Tibial artery (tissue), 4 donors: ENCODE measurements around the gene TBC1D10A.

ENCODE experiments used
- DNase-seq, 2 donors: peaks; one replicate each; pipeline ENCODE4 v3.0.0-alpha.2; 2019
- H3K27ac ChIP-seq, 2 donors: fragments of 200-600 bp; sonication (generic) in 1 of 2; 1 replicate in 1 of 2; 2 replicates in 1 of 2; pipeline ENCODE4 v1.5.1; 2018 to 2019; ENCODE audit warnings: mild to moderate bottlenecking in 1 of 2
- H3K27me3 ChIP-seq, 2 donors: fragments of 200-600 bp; sonication (generic) in 1 of 2; one replicate each; pipeline versions ENCODE4 v1.5.1 to v1.6.0; 2016 to 2019
- H3K36me3 ChIP-seq, 3 donors: fragments of 200-600 bp; sonication (generic) in 2 of 3; one replicate each; pipeline ENCODE4 v1.5.1; 2016 to 2019; ENCODE audit warnings: mild to moderate bottlenecking in 2 of 3
- H3K4me1 ChIP-seq, 4 donors: fragments of 200-600 bp; sonication (generic) in 2 of 4; 1 replicate in 3 of 4; 2 replicates in 1 of 4; pipeline ENCODE4 v1.5.1; 2016 to 2019
- H3K4me3 ChIP-seq, 2 donors: fragments of 200-600 bp; sonication (generic) in 1 of 2; 1 replicate in 1 of 2; 2 replicates in 1 of 2; pipeline ENCODE4 v1.5.1; 2018 to 2019; ENCODE audit warnings: mild to moderate bottlenecking in 2 of 2
- H3K9me3 ChIP-seq, 3 donors: fragments of 200-600 bp; sonication (generic) in 1 of 3; one replicate each; pipeline ENCODE4 v1.5.1; 2016 to 2019
- CTCF ChIP-seq, 2 experiments: fragments of 200-600 bp in 1 of 2; fragments of 450-650 bp in 1 of 2; IDR thresholded peaks; one replicate each; pipeline ENCODE4 v1.5.1; 2017 to 2019; ENCODE audit warnings: antibody characterized with exemption in 2 of 2, mild to moderate bottlenecking in 1 of 2, moderate library complexity in 1 of 2
- intact Hi-C: fragments of 100-400 bp; cut with DNase I; formaldehyde crosslinking; loops from one replicate; pipeline ENCODE4 v1.15.0; 2023; ENCODE audit warnings: low total_unique reads

The TBC1D10A gene

GRCh38 chr22:30371321-30371720, 44.6 kb upstream of the TBC1D10A start:
- H3K36me3 ChIP-seq, result peaks cover 0 to 6% (median 0%) of the 10 kb centered on the region in 3 donors

GRCh38 chr22:30370641-30371230, 44.0 kb upstream of the TBC1D10A start:
- Histone ChIP-seq H3K4me1 (no peaks in the 10 kb centered on the region), H3K4me3 (no peak overlapping the region), H3K27ac (no peak overlapping the region), H3K27me3 (no peaks in the 10 kb centered on the region), H3K9me3 (no peaks in the 10 kb centered on the region), H3K36me3 (peaks cover 0 to 10% (median 0%) of the 10 kb centered on the region in 3 donors)
- intact Hi-C loops, result no loop called here
- DNase-seq, result no peak
- TF ChIP-seq CTCF (IDR thresholded peaks at IDR 0.05), result no peak

More at GRCh38 chr22:30371321-30371720, 44.6 kb upstream of the TBC1D10A start:
- no peaks in the 10 kb centered on the region for H3K9me3 ChIP-seq
- intact Hi-C loops, result no loop called here
- H3K4me3 ChIP-seq, result no peak overlapping the region
- H3K27me3 ChIP-seq, result no peaks in the 10 kb centered on the region
- no peak overlapping the region for H3K27ac ChIP-seq
- H3K4me1 ChIP-seq, result no peaks in the 10 kb centered on the region
- DNase-seq, result no peak
- no peak for TF ChIP-seq CTCF (IDR thresholded peaks at IDR 0.05)

GRCh38 chr22:30368420-30368819, 41.7 kb upstream of the TBC1D10A start:
- intact Hi-C loops, result no loop called here
- peaks cover 0 to 10% (median 0%) of the 10 kb centered on the region in 3 donors for H3K36me3 ChIP-seq
- TF ChIP-seq CTCF (IDR thresholded peaks at IDR 0.05), result no peak
- no peaks in the 10 kb centered on the region for H3K27me3 ChIP-seq
- no peak for DNase-seq
- no peaks in the 10 kb centered on the region for H3K4me1 ChIP-seq
- no peak overlapping the region for H3K4me3 ChIP-seq
- no peak overlapping the region for H3K27ac ChIP-seq
- no peaks in the 10 kb centered on the region for H3K9me3 ChIP-seq

GRCh38 chr22:30365891-30366290, 39.1 kb upstream of the TBC1D10A start:
- DNase-seq, result no peak
- peaks cover 0 to 15% (median 0%) of the 10 kb centered on the region in 3 donors for H3K36me3 ChIP-seq
- no peaks in the 10 kb centered on the region for H3K9me3 ChIP-seq
- H3K27ac ChIP-seq, result no peak overlapping the region
- H3K27me3 ChIP-seq, result no peaks in the 10 kb centered on the region
- no peaks in the 10 kb centered on the region for H3K4me1 ChIP-seq
- intact Hi-C loops, result no loop called here
- TF ChIP-seq CTCF (IDR thresholded peaks at IDR 0.05), result no peak
- H3K4me3 ChIP-seq, result no peak overlapping the region

- intact Hi-C loops, result no loop called here
- H3K4me3 ChIP-seq, result no peak overlapping the region
- peaks cover 0 to 15% (median 0%) of the 10 kb centered on the region in 3 donors for H3K36me3 ChIP-seq
- no peaks in the 10 kb centered on the region for H3K9me3 ChIP-seq
- no peak for TF ChIP-seq CTCF (IDR thresholded peaks at IDR 0.05)
- H3K4me1 ChIP-seq, result peaks cover 0 to 1% (median under 1%) of the 10 kb centered on the region in 4 donors
- H3K27ac ChIP-seq, result no peak overlapping the region
- DNase-seq, result no peak
- no peaks in the 10 kb centered on the region for H3K27me3 ChIP-seq
Measured at GRCh38 chr22:30362651-30363281, 36.0 kb upstream of the TBC1D10A start.
